Subcutaneous adipose tissue (tissue), 4 donors: ENCODE measurements around the gene EIF3D. TPM values are rescaled to one million over a fixed set of nuclear protein-coding genes. Genes with fewer than 3 reads are reported as not detected.

ENCODE experiments used
- total RNA-seq, 4 donors: library from RNA; depleted of rRNA; stranded (reverse); fragments of >200 nt; gene quantifications; one replicate each; pipeline ENCODE4 v1.1.0, GENCODE V29; 2016
- TF ChIP-seq, protein P1 (sequence below): fragments of 450-650 bp; IDR thresholded peaks from one replicate; pipeline ENCODE4 v1.5.1; 2016; ENCODE audit warnings: low read depth, mild to moderate bottlenecking, control low read depth, antibody characterized with exemption, moderate library complexity

The EIF3D gene
- total RNA-seq, 4 donors from 2014 or later, result 218 to 260 (median 252) TPM

DNA sequence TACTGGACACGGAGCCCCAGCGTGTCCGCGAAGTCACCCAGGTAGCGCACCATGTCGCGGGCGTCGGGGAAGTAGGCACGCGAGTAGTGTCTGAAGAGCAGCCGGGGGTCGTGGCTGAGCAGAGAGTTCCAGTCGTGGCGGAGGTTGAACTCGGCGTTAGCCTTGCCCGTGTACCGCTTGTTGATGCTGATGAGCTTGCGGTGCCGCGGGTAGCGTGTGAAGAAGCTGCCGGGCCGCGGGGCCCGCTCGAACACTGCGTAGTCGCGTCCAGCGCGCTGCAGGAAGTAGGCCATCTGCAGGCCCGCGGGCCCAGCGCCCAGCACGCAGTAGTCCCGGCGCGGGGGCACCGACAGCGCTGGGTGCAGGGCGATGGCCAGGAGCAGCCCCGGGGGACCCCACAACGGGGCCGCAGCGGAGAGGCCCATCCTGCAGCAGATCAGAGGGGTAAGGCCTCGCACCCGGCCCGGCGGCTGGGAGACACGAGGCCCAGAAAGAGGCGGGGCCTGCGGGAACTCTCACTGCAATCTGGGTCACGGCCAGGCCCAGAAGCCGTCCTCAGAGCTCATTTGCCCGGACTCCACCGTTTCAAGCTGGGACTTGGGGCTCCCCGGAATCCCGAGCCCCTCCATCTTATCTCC is 22.8 kb downstream of the EIF3D start:
- TF ChIP-seq, protein P1, sequence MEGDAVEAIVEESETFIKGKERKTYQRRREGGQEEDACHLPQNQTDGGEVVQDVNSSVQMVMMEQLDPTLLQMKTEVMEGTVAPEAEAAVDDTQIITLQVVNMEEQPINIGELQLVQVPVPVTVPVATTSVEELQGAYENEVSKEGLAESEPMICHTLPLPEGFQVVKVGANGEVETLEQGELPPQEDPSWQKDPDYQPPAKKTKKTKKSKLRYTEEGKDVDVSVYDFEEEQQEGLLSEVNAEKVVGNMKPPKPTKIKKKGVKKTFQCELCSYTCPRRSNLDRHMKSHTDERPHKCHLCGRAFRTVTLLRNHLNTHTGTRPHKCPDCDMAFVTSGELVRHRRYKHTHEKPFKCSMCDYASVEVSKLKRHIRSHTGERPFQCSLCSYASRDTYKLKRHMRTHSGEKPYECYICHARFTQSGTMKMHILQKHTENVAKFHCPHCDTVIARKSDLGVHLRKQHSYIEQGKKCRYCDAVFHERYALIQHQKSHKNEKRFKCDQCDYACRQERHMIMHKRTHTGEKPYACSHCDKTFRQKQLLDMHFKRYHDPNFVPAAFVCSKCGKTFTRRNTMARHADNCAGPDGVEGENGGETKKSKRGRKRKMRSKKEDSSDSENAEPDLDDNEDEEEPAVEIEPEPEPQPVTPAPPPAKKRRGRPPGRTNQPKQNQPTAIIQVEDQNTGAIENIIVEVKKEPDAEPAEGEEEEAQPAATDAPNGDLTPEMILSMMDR, result no peak

DNA sequence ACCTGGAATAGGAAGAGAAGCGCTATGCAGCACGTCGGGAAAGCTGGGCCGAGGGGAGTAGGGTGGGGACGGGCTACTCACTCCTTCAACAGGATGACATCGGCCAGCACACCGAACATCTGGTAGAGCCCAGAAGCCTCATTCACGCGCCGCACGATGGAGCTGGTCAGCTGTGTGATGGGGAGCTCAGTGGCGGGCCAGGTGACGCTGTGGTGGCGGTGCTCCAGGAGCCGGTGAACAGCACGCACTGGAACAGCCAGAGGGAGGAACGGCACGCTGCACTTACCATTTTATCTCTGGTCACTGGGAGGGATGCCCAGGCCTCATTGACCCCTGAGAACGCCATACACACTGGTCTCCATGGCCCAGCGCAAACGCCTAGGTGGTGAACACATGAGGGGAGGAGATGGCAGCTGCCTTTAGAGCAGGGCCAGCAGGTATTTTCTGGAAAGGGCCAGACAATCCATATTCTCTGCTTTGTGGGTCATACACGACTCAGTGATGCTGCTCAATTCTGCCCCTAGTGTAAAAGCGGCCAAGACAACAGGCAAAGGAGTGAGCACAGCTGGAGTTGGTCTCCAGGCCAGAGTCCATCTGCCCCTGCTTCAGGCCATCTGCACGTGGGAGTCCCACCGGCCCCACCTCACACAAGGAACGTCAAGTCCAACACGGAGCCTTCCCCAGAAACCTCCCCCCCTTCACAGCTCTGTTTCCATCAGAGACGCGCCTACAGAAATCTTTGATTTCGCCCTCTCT is 30.9 kb downstream of the EIF3D start:
- TF ChIP-seq, protein P1, result no peak

DNA sequence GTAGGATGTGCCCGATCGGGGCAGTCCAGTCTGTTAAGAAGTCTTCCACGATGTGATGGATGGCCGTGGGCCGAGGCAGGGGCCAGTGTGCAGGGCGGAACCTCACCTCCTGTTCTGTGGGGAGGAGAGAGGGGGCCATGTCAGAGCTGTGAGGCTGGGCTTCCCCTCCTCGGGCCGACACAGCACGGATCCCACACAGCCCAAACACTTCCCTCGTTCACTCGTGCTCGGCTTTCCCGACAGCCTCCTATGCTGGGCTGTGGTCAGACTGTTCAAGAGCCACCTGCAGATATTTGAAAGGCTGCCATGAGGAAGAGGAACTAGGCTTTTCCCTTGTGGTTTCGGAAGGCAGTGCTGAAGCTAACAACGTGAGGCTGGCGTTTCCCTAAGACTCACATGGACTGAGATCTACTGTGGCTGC is 35.3 kb downstream of the EIF3D start:
- TF ChIP-seq, protein P1, result no peak

DNA sequence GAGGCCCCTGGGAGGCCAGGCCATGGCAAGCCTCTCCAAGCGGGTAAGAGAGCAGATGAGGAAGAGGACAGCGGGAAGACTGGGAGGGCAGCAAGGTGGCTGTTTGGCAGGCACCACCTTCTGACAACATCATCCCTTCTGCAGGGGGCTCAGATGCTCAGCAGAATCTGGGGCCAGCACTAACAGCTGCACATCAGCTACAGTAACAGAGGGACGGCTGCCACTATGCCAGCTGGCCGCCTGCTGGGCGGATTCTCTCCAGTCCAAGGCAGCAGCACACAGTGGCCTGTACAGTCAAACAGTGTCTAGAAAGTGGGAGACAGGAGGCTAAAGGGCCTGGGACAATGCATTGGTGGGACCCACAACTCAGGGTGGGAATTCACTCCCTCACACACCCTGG is 36.9 kb downstream of the EIF3D start:
- TF ChIP-seq, protein P1, result no peak

DNA sequence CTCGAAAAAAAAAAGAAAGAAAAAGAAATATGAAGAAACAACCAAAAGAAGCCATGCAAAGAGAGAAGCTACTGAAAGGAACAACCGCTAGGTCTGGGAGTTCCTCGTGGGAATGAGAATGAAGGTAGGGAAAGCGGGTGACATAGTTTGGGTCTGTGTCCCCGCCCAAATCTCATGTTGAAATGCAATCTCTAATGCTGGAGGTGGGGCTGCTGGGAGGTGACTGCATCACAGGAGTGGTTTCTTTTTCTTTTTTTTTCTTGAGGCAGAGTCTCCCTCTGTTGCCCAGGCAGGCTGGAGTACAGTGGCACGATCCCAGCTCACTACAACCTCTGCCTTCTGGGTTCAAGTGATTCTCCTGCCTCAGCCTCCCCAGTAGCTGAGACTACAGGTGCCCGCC is 37.8 kb downstream of the EIF3D start:
- TF ChIP-seq, protein P1, result no peak

DNA sequence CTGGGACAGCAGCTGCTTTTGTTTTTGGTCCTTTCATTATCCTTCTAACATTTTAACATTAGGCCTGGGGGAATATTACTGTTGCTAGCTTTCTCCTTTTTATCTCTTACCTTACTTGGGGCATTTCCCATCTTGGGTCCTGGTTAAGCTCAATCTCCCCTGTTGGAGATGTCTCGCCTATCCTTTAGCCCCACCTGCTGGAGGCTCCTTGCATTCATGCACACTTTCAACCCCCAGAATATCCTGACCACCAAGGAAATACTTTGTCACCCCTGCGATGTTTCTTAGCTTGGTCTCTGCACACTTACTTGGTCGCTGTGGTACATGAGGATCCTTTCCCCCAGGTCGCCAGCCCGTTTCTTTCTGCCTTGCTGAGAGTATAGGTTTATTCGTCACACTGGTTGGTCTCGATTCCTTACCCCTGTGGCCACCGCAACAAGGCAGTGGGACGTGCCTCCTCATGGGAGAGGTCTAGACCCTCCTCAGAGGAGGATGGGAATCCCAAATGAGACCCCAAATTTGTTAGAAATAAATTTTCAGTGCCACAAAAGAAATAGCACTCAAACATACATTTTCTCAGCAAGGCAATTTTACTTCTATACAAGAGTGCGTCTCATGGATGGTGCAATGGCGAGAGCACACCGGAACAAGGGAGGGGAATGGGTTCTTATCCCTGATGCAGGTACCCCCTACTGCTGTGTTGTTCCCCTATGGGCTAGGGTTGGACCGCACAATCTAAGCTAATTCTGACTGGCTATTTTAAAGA is 42.2 kb downstream of the EIF3D start:
- TF ChIP-seq, protein P1, result no peak
